Activated CD4-positive, alpha-beta T cell treated with anti-CD3 and anti-CD28 coated beads for 36 hours (primary cell): ENCODE results near the gene PPP2R5A. TPM values are rescaled to one million over a fixed set of nuclear protein-coding genes. Genes with fewer than 3 reads are reported as not detected.

Experiments
- ATAC-seq: fragments of 200-7000 bp; cut with Tn5 transposase; one replicate; pipeline ENCODE4 v1.10.0; 2021; ENCODE audit warnings: mild to moderate bottlenecking, moderate library complexity
- CTCF ChIA-PET: fragments of 350-600 bp; sonication (Branson Sonifier 250); formaldehyde crosslinking; loops from one replicate; lab custom pipeline; 2021; ENCODE audit warnings: antibody characterized with exemption; lab: Charles Lee
- POLR2A ChIA-PET: fragments of 350-600 bp; sonication (Branson Sonifier 250); formaldehyde crosslinking; loops from one replicate; lab custom pipeline; 2021; ENCODE audit warnings: antibody characterized with exemption, inconsistent platforms; lab: Charles Lee
- DNase-seq: peaks from one replicate; pipeline ENCODE4 v3.0.0-alpha.2; 2020
- H3K27ac Mint-ChIP-seq: one replicate; pipeline ENCODE4 v1.8.0; 2021; ENCODE audit warnings: mixed read lengths
- H3K27me3 Mint-ChIP-seq: one replicate; pipeline ENCODE4 v1.8.0; 2021; ENCODE audit warnings: mixed read lengths
- H3K36me3 Mint-ChIP-seq: one replicate; pipeline ENCODE4 v1.8.0; 2021; ENCODE audit warnings: low read depth, mixed read lengths
- H3K4me1 Mint-ChIP-seq: one replicate; pipeline ENCODE4 v1.8.0; 2021; ENCODE audit warnings: mixed read lengths
- H3K4me3 Mint-ChIP-seq: one replicate; pipeline ENCODE4 v1.8.0; 2021; ENCODE audit warnings: mild to moderate bottlenecking, moderate library complexity, mixed read lengths
- H3K9me3 Mint-ChIP-seq: one replicate; pipeline ENCODE4 v1.8.0; 2021; ENCODE audit warnings: low read depth, mixed read lengths
- intact Hi-C, 2 experiments: fragments of 100-400 bp; cut with DNase I in 1 of 2; cut with micrococcal nuclease in 1 of 2; formaldehyde crosslinking; loops; one replicate each; pipeline versions ENCODE4 v1.14.2 to v1.15.1; 2022 to 2024; cut with DNase I, micrococcal nuclease
- total RNA-seq, 2 experiments: library from RNA; stranded (reverse); gene quantifications; one replicate each; pipeline ENCODE4 v1.2.3, GENCODE V29; 2021

PPP2R5A gene
- total RNA-seq, 2 experiments from 2014 or later, result 32.3 to 36.1 TPM

GRCh38 chr1:212267460-212267859, 17.8 kb upstream of the PPP2R5A start:
- POLR2A ChIA-PET, result no interaction called here
- ATAC-seq, result peak; percentile 19
- CTCF ChIA-PET, result interaction anchor here (0.7 kb wide), 1 partner anchor 265 kb away, joined by 3 read pairs; no protein-coding TSS in a partner anchor

GRCh38 chr1:212269306-212269705, 15.9 kb upstream of the PPP2R5A start:
- Mint-ChIP-seq H3K27ac (no peak overlapping the region), H3K9me3 (no peaks in the 10 kb centered on the region), H3K4me3 (no peak overlapping the region), H3K27me3 (peaks cover 2% of the 10 kb centered on the region), H3K36me3 (no peaks in the 10 kb centered on the region), H3K4me1 (no peaks in the 10 kb centered on the region)
- POLR2A ChIA-PET, result no interaction called here
- intact Hi-C loops, result no loop called here
- ATAC-seq (no peak), DNase-seq (no peak)
- CTCF ChIA-PET, result interaction anchor here (0.6 to 2.2 kb wide), 6 partner anchors 15 to 519 kb away, joined by 3 to 6 read pairs (median 3); partner anchors contain the start of genes DTL and INTS7

More at GRCh38 chr1:212267460-212267859, 17.8 kb upstream of the PPP2R5A start:
- Mint-ChIP-seq H3K9me3 (no peaks in the 10 kb centered on the region), H3K4me3 (no peak overlapping the region), H3K4me1 (no peaks in the 10 kb centered on the region), H3K27me3 (peaks cover 2% of the 10 kb centered on the region), H3K36me3 (no peaks in the 10 kb centered on the region), H3K27ac (no peak overlapping the region)
- no peak for DNase-seq
- intact Hi-C loops, result no loop called here

- ChIA-PET POLR2A (interaction anchor here (1.0 kb wide), 1 partner anchor 14 kb away, joined by 3 read pairs; no protein-coding TSS in a partner anchor), CTCF (interaction anchor here (0.8 to 2.2 kb wide), 2 partner anchors 13 to 14 kb away, joined by 3 to 6 read pairs; no protein-coding TSS in a partner anchor)
- Mint-ChIP-seq H3K4me1 (no peaks in the 10 kb centered on the region), H3K36me3 (no peaks in the 10 kb centered on the region), H3K9me3 (no peaks in the 10 kb centered on the region), H3K4me3 (no peak overlapping the region), H3K27ac (no peak overlapping the region), H3K27me3 (peaks cover 2% of the 10 kb centered on the region)
- no peak for DNase-seq
- intact Hi-C loops, result no loop called here
- no peak for ATAC-seq
Measured at GRCh38 chr1:212270564-212270963, 14.6 kb upstream of the PPP2R5A start.

- ATAC-seq (no peak), DNase-seq (no peak)
- Mint-ChIP-seq H3K27ac (no peak overlapping the region), H3K36me3 (no peaks in the 10 kb centered on the region), H3K4me3 (no peak overlapping the region), H3K4me1 (no peaks in the 10 kb centered on the region), H3K9me3 (no peaks in the 10 kb centered on the region), H3K27me3 (peaks cover 2% of the 10 kb centered on the region)
- intact Hi-C loops, result no loop called here
- CTCF ChIA-PET, result interaction anchor here (0.8 kb wide), 1 partner anchor 14 kb away, joined by 3 read pairs; no protein-coding TSS in a partner anchor
- POLR2A ChIA-PET, result no interaction called here
Measured at GRCh38 chr1:212271234-212271633, 14.0 kb upstream of the PPP2R5A start.

- Mint-ChIP-seq H3K36me3 (no peaks in the 10 kb centered on the region), H3K4me3 (no peak overlapping the region), H3K27ac (no peak overlapping the region), H3K27me3 (peaks cover 2% of the 10 kb centered on the region), H3K4me1 (no peaks in the 10 kb centered on the region), H3K9me3 (no peaks in the 10 kb centered on the region)
- no peak for ATAC-seq
- intact Hi-C loops, result no loop called here
- DNase-seq, result no peak
- ChIA-PET CTCF (no interaction called here), POLR2A (no interaction called here)
Measured at GRCh38 chr1:212271823-212272485, 13.3 kb upstream of the PPP2R5A start.

GRCh38 chr1:212281590-212281989, 3.6 kb upstream of the PPP2R5A start:
- Mint-ChIP-seq H3K9me3 (no peaks in the 10 kb centered on the region), H3K4me1 (peaks cover 13% of the 10 kb centered on the region), H3K36me3 (no peaks in the 10 kb centered on the region), H3K27me3 (no peaks in the 10 kb centered on the region), H3K27ac (no peak overlapping the region), H3K4me3 (no peak overlapping the region)
- POLR2A ChIA-PET, result no interaction called here
- intact Hi-C loops, result no loop called here
- DNase-seq (no peak), ATAC-seq (no peak)
- CTCF ChIA-PET, result no interaction called here

- no peaks in the 10 kb centered on the region for H3K27me3 Mint-ChIP-seq
- H3K4me3 Mint-ChIP-seq, result peak overlapping the region; percentile 92
- peaks cover 2% of the 10 kb centered on the region for H3K36me3 Mint-ChIP-seq
- H3K4me1 Mint-ChIP-seq, result peaks cover 23% of the 10 kb centered on the region
- ChIA-PET POLR2A (interaction anchor here (0.5 to 1.0 kb wide), 2 partner anchors 16 to 248 kb away, joined by 4 to 5 read pairs; partner anchors contain the start of genes DTL and INTS7), CTCF (interaction anchor here (0.7 to 1.9 kb wide), 3 partner anchors 9 to 14 kb away, joined by 3 to 6 read pairs (median 4); no protein-coding TSS in a partner anchor)
- H3K27ac Mint-ChIP-seq, result peak overlapping the region; percentile 96
- ATAC-seq, result no peak
- intact Hi-C loops, result loop anchor here (2.0 kb wide), 7 partner anchors 77 to 575 kb away; partner anchors contain the start of genes ATF3 (in 1 of the 2), FLVCR1 (in 1 of the 2), LPGAT1 (in 1 of the 2) and NSL1 (in 1 of the 2)
- peak; percentile 19 for DNase-seq
- H3K9me3 Mint-ChIP-seq, result no peaks in the 10 kb centered on the region
Measured at GRCh38 chr1:212283741-212284140, 1.5 kb upstream of the PPP2R5A start.

- Mint-ChIP-seq H3K36me3 (peaks cover 5% of the 10 kb centered on the region), H3K27ac (peak overlapping the region; percentile 96), H3K27me3 (no peaks in the 10 kb centered on the region), H3K4me3 (peak overlapping the region; percentile 92), H3K9me3 (no peaks in the 10 kb centered on the region), H3K4me1 (peaks cover 27% of the 10 kb centered on the region)
- intact Hi-C loops, result loop anchor here (2.0 kb wide), 6 partner anchors 76 to 574 kb away; partner anchors contain the start of genes ATF3 (in 1 of the 2), FLVCR1 (in 1 of the 2), NSL1 (in 1 of the 2) and TATDN3 (in 1 of the 2)
- ATAC-seq (no peak), DNase-seq (no peak)
- CTCF ChIA-PET, result interaction anchor here (0.7 to 1.9 kb wide), 6 partner anchors 10 to 214 kb away, joined by 3 to 6 read pairs (median 3); no protein-coding TSS in a partner anchor
- POLR2A ChIA-PET, result interaction anchor here (0.6 to 1.0 kb wide), 5 partner anchors 14 to 667 kb away, joined by 3 to 8 read pairs (median 4); partner anchors contain the start of genes DTL and INTS7
Measured at GRCh38 chr1:212284332-212284743, 872 bp upstream of the PPP2R5A start.

GRCh38 chr1:212285685-212286555, 710 bp downstream of the PPP2R5A start:
- ATAC-seq (peak; percentile 7), DNase-seq (peak; percentile 86)
- H3K4me1 Mint-ChIP-seq, result peaks cover 40% of the 10 kb centered on the region
- POLR2A ChIA-PET, result interaction anchor here (0.6 to 1.3 kb wide), 2 partner anchors 163 to 250 kb away, joined by 5 read pairs; partner anchors contain the start of genes DTL and INTS7
- no peaks in the 10 kb centered on the region for H3K27me3 Mint-ChIP-seq
- intact Hi-C loops, result loop anchor here (1.0 to 5.0 kb wide), 20 partner anchors 25 to 1027 kb away; partner anchors contain the start of genes DTL (in 2 of the 2), INTS7 (in 2 of the 2), PACC1 (in 2 of the 2) and ANGEL2 (in 1 of the 2)
- peak overlapping the region; percentile 92 for H3K4me3 Mint-ChIP-seq
- H3K27ac Mint-ChIP-seq, result peak overlapping the region; percentile 95
- H3K9me3 Mint-ChIP-seq, result no peaks in the 10 kb centered on the region
- CTCF ChIA-PET, result interaction anchor here (0.5 to 1.8 kb wide), 9 partner anchors 25 to 256 kb away, joined by 3 to 8 read pairs (median 3); partner anchors contain the start of genes DTL and INTS7
- H3K36me3 Mint-ChIP-seq, result peaks cover 5% of the 10 kb centered on the region

- peak overlapping the region; percentile 95 for H3K27ac Mint-ChIP-seq
- ChIA-PET POLR2A (interaction anchor here (1.3 kb wide), 1 partner anchor 251 kb away, joined by 5 read pairs; the partner anchor contains the start of genes DTL and INTS7), CTCF (interaction anchor here (0.5 to 1.8 kb wide), 8 partner anchors 25 to 497 kb away, joined by 3 to 8 read pairs (median 4); partner anchors contain the start of genes DTL and INTS7)
- DNase-seq, result no peak
- no peaks in the 10 kb centered on the region for H3K27me3 Mint-ChIP-seq
- intact Hi-C loops, result loop anchor here (2.0 to 5.0 kb wide), 2 partner anchors 82 to 214 kb away; no protein-coding TSS in a partner anchor
- H3K4me1 Mint-ChIP-seq, result peaks cover 48% of the 10 kb centered on the region
- no peaks in the 10 kb centered on the region for H3K9me3 Mint-ChIP-seq
- no peak for ATAC-seq
- H3K36me3 Mint-ChIP-seq, result peaks cover 8% of the 10 kb centered on the region
- H3K4me3 Mint-ChIP-seq, result peak overlapping the region; percentile 92
Measured at GRCh38 chr1:212286556-212287131, 1.4 kb downstream of the PPP2R5A start.
